Osteocyte (in vitro differentiated cells): Measurements from ENCODE around the gene ZSCAN5C. TPM values are rescaled to one million over a fixed set of nuclear protein-coding genes. Genes with fewer than 3 reads are reported as not detected.
"Not testable (repeated sequence)": the region's sequence is repeated elsewhere in the genome, so short reads cannot be mapped to it uniquely, and the experiment has no call there.

Source experiments
- DNase-seq: peaks from one replicate; pipeline ENCODE4 v3.0.0; 2021; ENCODE audit warnings: mixed read lengths; ENCODE audit not compliant: unreplicated experiment; ENCODE audit errors: extremely low spot score
- H3K27ac Mint-ChIP-seq: one replicate; pipeline ENCODE4 v1.8.0; 2021; ENCODE audit warnings: mild to moderate bottlenecking, mixed read lengths; ENCODE audit not compliant: unreplicated experiment
- H3K27me3 Mint-ChIP-seq: one replicate; pipeline ENCODE4 v1.8.0; 2021; ENCODE audit warnings: mixed read lengths; ENCODE audit not compliant: unreplicated experiment
- H3K36me3 Mint-ChIP-seq: one replicate; pipeline ENCODE4 v1.8.0; 2021; ENCODE audit warnings: mixed read lengths; ENCODE audit not compliant: unreplicated experiment
- H3K4me1 Mint-ChIP-seq: one replicate; pipeline ENCODE4 v1.8.0; 2021; ENCODE audit warnings: mixed read lengths; ENCODE audit not compliant: unreplicated experiment
- H3K4me3 Mint-ChIP-seq: one replicate; pipeline ENCODE4 v1.8.0; 2021; ENCODE audit warnings: mild to moderate bottlenecking, moderate library complexity, mixed read lengths; ENCODE audit not compliant: unreplicated experiment
- H3K9me3 Mint-ChIP-seq: one replicate; pipeline ENCODE4 v1.8.0; 2021; ENCODE audit warnings: mixed read lengths; ENCODE audit not compliant: unreplicated experiment
- CTCF ChIP-seq: fragments of 200-600 bp; sonication (generic); IDR thresholded peaks from 2 replicates; pipeline ENCODE4 v1.5.0; 2021; ENCODE audit warnings: antibody characterized with exemption, mild to moderate bottlenecking, moderate library complexity
- total RNA-seq: library from RNA; stranded (reverse); gene quantifications from 2 replicates; pipeline ENCODE4 v1.2.1, GENCODE V29; 2021

The ZSCAN5C gene
- total RNA-seq, 1 donor from 2014 or later, result not detected

- H3K27ac Mint-ChIP-seq, result no peak overlapping the region
- no peaks in the 10 kb centered on the region for H3K4me1 Mint-ChIP-seq
- TF ChIP-seq CTCF, result no peak
- peaks cover 10% of the 10 kb centered on the region for H3K36me3 Mint-ChIP-seq
- H3K27me3 Mint-ChIP-seq, result no peaks in the 10 kb centered on the region
- no peak overlapping the region for H3K4me3 Mint-ChIP-seq
- no peak for DNase-seq
- no peaks in the 10 kb centered on the region for H3K9me3 Mint-ChIP-seq
Measured at GRCh38 chr19:56163097-56163496, 39.0 kb upstream of the ZSCAN5C start.

- H3K36me3 Mint-ChIP-seq, result no peaks in the 10 kb centered on the region
- H3K27me3 Mint-ChIP-seq, result no peaks in the 10 kb centered on the region
- DNase-seq, result no peak
- no peaks in the 10 kb centered on the region for H3K9me3 Mint-ChIP-seq
- no peak for TF ChIP-seq CTCF
- H3K4me1 Mint-ChIP-seq, result no peaks in the 10 kb centered on the region
- no peak overlapping the region for H3K27ac Mint-ChIP-seq
- H3K4me3 Mint-ChIP-seq, result no peak overlapping the region
Measured at GRCh38 chr19:56167064-56167578, 35.0 kb upstream of the ZSCAN5C start.

DNA sequence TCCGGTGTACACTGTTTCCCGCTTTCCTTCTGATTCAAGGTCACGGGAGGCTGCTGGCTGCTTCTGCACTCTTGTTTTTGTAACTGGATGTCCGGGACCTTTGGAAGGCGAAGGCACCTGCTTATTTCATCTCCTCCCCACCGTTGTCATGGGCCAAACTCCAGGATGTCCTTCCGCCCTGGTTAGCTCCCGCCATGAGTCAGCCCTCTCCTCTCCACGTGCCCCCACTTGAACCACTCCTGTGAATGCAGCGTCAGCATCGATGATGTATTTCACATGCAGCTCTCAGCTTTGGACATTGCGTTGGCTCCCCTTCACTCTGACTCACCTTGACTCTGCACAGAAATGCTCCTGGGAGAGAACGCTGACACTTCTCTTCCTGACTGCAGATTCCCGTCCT lies 31.8 kb upstream of the ZSCAN5C start:
- TF ChIP-seq CTCF, result no peak
- H3K36me3 Mint-ChIP-seq, result no peaks in the 10 kb centered on the region
- no peaks in the 10 kb centered on the region for H3K27me3 Mint-ChIP-seq
- H3K4me3 Mint-ChIP-seq, result no peak overlapping the region
- no peak overlapping the region for H3K27ac Mint-ChIP-seq
- H3K9me3 Mint-ChIP-seq, result no peaks in the 10 kb centered on the region
- no peak for DNase-seq
- H3K4me1 Mint-ChIP-seq, result no peaks in the 10 kb centered on the region

GRCh38 chr19:56174086-56174485 lies 28.0 kb upstream of the ZSCAN5C start:
- DNase-seq, result no peak
- Mint-ChIP-seq H3K27ac (no peak overlapping the region), H3K4me3 (no peak overlapping the region), H3K9me3 (no peaks in the 10 kb centered on the region), H3K27me3 (no peaks in the 10 kb centered on the region), H3K4me1 (no peaks in the 10 kb centered on the region), H3K36me3 (no peaks in the 10 kb centered on the region)
- TF ChIP-seq CTCF, result no peak

DNA sequence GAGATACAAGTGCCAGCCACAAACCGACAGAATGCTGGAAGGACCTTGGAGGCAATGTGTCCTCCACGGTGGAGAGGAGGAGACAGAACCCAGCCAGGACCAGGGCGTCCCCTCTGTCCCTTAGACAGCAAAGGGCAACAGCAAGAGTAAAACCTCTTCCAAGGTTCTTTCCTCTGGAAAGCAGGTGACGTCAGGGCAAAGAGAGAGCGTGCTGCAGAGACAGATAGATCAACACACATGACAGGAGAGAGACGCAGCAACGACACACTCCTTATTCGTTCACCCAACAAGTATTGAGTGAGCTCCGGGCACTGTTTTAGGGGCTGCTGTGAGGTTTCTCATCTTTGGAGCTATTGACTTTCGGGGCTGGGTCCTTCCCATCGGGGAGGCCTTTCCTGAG lies 27.5 kb upstream of the ZSCAN5C start:
- no peak overlapping the region for H3K27ac Mint-ChIP-seq
- DNase-seq, result no peak
- H3K27me3 Mint-ChIP-seq, result no peaks in the 10 kb centered on the region
- H3K4me3 Mint-ChIP-seq, result no peak overlapping the region
- no peaks in the 10 kb centered on the region for H3K36me3 Mint-ChIP-seq
- H3K9me3 Mint-ChIP-seq, result no peaks in the 10 kb centered on the region
- no peak for TF ChIP-seq CTCF
- no peaks in the 10 kb centered on the region for H3K4me1 Mint-ChIP-seq

- not testable (repeated sequence) for H3K27ac Mint-ChIP-seq, H3K9me3 Mint-ChIP-seq, H3K36me3 Mint-ChIP-seq, DNase-seq, H3K4me1 Mint-ChIP-seq, H3K27me3 Mint-ChIP-seq, H3K4me3 Mint-ChIP-seq
Measured at GRCh38 chr19:56175861-56176307, 26.2 kb upstream of the ZSCAN5C start, which contains the start of gene GALP. GALP (plus strand) TSS chr19:56176008; CDS start chr19:56177109, 1,101 bp downstream.

GRCh38 chr19:56176310-56176709 lies 25.8 kb upstream of the ZSCAN5C start:
- H3K9me3 Mint-ChIP-seq, DNase-seq, H3K4me3 Mint-ChIP-seq, H3K27ac Mint-ChIP-seq, H3K36me3 Mint-ChIP-seq, H3K4me1 Mint-ChIP-seq, H3K27me3 Mint-ChIP-seq: not testable (repeated sequence)
